HEK293 (cell line): Measurements from ENCODE around the gene ATCAY.
"Not testable (repeated sequence)": the region's sequence is repeated elsewhere in the genome, so short reads cannot be mapped to it uniquely, and the experiment has no call there.

Experiments
- BCL11B ChIP-seq: fragments of 450-650 bp; formaldehyde crosslinking; IDR thresholded peaks from 2 replicates; pipeline ENCODE4 v1.5.1; 2016; ENCODE audit warnings: low read depth, missing biosample characterization, missing genetic modification characterization
- HOXC10 ChIP-seq: sonication (generic); formaldehyde crosslinking; IDR thresholded peaks from 2 replicates; pipeline ENCODE4 v1.8.1; 2023; ENCODE audit warnings: mild to moderate bottlenecking, missing genetic modification reagents
- TCF7L2 ChIP-seq: IDR thresholded peaks from 2 replicates; pipeline ENCODE4 v1.6.1; 2011; ENCODE audit warnings: low read depth, mild to moderate bottlenecking, inconsistent platforms, low read length, moderate library complexity, borderline replicate concordance
- ZBTB1 ChIP-seq: fragments of 450-650 bp; formaldehyde crosslinking; IDR thresholded peaks from 2 replicates; pipeline ENCODE4 v1.5.1; 2016; ENCODE audit warnings: missing biosample characterization, missing genetic modification characterization
- ZNF148 ChIP-seq: fragments of 450-650 bp; formaldehyde crosslinking; IDR thresholded peaks from 2 replicates; pipeline ENCODE4 v1.5.0; 2017; ENCODE audit warnings: missing biosample characterization, missing genetic modification characterization, borderline replicate concordance
- ZNF324 ChIP-seq: fragments of 450-650 bp; formaldehyde crosslinking; IDR thresholded peaks from 2 replicates; pipeline ENCODE4 v1.5.1; 2016; ENCODE audit warnings: missing biosample characterization, missing genetic modification characterization
- ZNF341 ChIP-seq: fragments of 450-650 bp; formaldehyde crosslinking; IDR thresholded peaks from 2 replicates; pipeline ENCODE4; 2016; ENCODE audit warnings: low read depth, missing biosample characterization, missing genetic modification characterization
- ZNF624 ChIP-seq: fragments of 450-650 bp; formaldehyde crosslinking; IDR thresholded peaks from 2 replicates; pipeline ENCODE4 v1.5.1; 2017; ENCODE audit warnings: missing biosample characterization, missing genetic modification characterization
- ZNF747 ChIP-seq: fragments of 450-650 bp; formaldehyde crosslinking; IDR thresholded peaks from 2 replicates; pipeline ENCODE4 v1.5.1; 2016; ENCODE audit warnings: missing biosample characterization, missing genetic modification characterization
- TF ChIP-seq, protein P1 (sequence below): fragments of 450-650 bp; formaldehyde crosslinking; IDR thresholded peaks from 2 replicates; pipeline ENCODE4 v1.5.1; 2016; ENCODE audit warnings: missing biosample characterization, missing genetic modification characterization
- TF ChIP-seq, protein P2 (sequence below): fragments of 450-650 bp; formaldehyde crosslinking; IDR thresholded peaks from 2 replicates; pipeline ENCODE4 v1.5.1; 2016; ENCODE audit warnings: missing biosample characterization, missing genetic modification characterization
- TF ChIP-seq, protein P3 (sequence below): fragments of 450-650 bp; formaldehyde crosslinking; optimal IDR thresholded peaks from 2 replicates; pipeline ENCODE3; 2016; ENCODE audit warnings: missing biosample characterization, mild to moderate bottlenecking, missing genetic modification characterization
- TF ChIP-seq, protein P4 (sequence below): fragments of 450-650 bp; formaldehyde crosslinking; IDR thresholded peaks from 2 replicates; pipeline ENCODE4 v1.5.1; 2016; ENCODE audit warnings: missing biosample characterization, missing genetic modification characterization
- TF ChIP-seq, protein P5 (sequence below): fragments of 450-650 bp; formaldehyde crosslinking; IDR thresholded peaks from 2 replicates; pipeline ENCODE4 v1.5.1; 2016; ENCODE audit warnings: missing biosample characterization, missing genetic modification characterization

DNA sequence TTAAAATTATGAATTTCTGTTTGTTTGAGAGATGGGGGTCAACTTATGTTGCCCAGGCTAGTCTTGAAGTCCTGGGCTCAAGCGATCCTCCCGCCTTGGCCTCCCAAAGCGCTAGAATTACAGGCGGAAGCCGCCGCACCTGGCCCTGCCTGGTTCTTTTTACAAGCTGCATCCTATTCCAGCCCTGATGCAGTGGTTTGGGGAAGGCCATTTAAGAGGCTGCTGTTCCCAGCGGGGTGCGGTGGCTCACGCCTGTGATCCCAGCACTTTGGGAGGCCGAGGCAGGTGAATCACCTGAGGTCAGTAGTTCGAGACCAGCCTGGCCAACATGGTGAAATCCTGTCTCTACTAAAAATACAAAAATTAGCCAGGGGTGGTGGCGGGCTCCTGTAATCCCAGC lies 87.5 kb downstream of the ATCAY start:
- TF ChIP-seq, protein P1, sequence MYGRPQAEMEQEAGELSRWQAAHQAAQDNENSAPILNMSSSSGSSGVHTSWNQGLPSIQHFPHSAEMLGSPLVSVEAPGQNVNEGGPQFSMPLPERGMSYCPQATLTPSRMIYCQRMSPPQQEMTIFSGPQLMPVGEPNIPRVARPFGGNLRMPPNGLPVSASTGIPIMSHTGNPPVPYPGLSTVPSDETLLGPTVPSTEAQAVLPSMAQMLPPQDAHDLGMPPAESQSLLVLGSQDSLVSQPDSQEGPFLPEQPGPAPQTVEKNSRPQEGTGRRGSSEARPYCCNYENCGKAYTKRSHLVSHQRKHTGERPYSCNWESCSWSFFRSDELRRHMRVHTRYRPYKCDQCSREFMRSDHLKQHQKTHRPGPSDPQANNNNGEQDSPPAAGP, result not testable (repeated sequence)
- TF ChIP-seq, protein P2, sequence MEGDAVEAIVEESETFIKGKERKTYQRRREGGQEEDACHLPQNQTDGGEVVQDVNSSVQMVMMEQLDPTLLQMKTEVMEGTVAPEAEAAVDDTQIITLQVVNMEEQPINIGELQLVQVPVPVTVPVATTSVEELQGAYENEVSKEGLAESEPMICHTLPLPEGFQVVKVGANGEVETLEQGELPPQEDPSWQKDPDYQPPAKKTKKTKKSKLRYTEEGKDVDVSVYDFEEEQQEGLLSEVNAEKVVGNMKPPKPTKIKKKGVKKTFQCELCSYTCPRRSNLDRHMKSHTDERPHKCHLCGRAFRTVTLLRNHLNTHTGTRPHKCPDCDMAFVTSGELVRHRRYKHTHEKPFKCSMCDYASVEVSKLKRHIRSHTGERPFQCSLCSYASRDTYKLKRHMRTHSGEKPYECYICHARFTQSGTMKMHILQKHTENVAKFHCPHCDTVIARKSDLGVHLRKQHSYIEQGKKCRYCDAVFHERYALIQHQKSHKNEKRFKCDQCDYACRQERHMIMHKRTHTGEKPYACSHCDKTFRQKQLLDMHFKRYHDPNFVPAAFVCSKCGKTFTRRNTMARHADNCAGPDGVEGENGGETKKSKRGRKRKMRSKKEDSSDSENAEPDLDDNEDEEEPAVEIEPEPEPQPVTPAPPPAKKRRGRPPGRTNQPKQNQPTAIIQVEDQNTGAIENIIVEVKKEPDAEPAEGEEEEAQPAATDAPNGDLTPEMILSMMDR, result not testable (repeated sequence)
- not testable (repeated sequence) for TF ChIP-seq HOXC10 (CRISPR knock-in tag); ZNF747 (tag by site-specific recombination); TCF7L2; ZNF324 (tag by site-specific recombination); ZNF341 (tag by site-specific recombination); ZNF624 (tag by site-specific recombination); ZNF148 (tag by site-specific recombination); BCL11B (tag by site-specific recombination); ZBTB1 (tag by site-specific recombination)
- TF ChIP-seq, protein P3, sequence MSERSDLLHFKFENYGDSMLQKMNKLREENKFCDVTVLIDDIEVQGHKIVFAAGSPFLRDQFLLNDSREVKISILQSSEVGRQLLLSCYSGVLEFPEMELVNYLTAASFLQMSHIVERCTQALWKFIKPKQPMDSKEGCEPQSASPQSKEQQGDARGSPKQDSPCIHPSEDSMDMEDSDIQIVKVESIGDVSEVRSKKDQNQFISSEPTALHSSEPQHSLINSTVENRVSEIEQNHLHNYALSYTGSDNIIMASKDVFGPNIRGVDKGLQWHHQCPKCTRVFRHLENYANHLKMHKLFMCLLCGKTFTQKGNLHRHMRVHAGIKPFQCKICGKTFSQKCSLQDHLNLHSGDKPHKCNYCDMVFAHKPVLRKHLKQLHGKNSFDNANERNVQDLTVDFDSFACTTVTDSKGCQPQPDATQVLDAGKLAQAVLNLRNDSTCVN (tag by site-specific recombination), result not testable (repeated sequence)
- TF ChIP-seq, protein P4, sequence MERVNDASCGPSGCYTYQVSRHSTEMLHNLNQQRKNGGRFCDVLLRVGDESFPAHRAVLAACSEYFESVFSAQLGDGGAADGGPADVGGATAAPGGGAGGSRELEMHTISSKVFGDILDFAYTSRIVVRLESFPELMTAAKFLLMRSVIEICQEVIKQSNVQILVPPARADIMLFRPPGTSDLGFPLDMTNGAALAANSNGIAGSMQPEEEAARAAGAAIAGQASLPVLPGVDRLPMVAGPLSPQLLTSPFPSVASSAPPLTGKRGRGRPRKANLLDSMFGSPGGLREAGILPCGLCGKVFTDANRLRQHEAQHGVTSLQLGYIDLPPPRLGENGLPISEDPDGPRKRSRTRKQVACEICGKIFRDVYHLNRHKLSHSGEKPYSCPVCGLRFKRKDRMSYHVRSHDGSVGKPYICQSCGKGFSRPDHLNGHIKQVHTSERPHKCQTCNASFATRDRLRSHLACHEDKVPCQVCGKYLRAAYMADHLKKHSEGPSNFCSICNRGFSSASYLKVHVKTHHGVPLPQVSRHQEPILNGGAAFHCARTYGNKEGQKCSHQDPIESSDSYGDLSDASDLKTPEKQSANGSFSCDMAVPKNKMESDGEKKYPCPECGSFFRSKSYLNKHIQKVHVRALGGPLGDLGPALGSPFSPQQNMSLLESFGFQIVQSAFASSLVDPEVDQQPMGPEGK, result not testable (repeated sequence)
- TF ChIP-seq, protein P5, sequence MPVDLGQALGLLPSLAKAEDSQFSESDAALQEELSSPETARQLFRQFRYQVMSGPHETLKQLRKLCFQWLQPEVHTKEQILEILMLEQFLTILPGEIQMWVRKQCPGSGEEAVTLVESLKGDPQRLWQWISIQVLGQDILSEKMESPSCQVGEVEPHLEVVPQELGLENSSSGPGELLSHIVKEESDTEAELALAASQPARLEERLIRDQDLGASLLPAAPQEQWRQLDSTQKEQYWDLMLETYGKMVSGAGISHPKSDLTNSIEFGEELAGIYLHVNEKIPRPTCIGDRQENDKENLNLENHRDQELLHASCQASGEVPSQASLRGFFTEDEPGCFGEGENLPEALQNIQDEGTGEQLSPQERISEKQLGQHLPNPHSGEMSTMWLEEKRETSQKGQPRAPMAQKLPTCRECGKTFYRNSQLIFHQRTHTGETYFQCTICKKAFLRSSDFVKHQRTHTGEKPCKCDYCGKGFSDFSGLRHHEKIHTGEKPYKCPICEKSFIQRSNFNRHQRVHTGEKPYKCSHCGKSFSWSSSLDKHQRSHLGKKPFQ (tag by site-specific recombination), result not testable (repeated sequence)
